ENCODE results near the gene UBE2N.

UBE2N gene, protein sequence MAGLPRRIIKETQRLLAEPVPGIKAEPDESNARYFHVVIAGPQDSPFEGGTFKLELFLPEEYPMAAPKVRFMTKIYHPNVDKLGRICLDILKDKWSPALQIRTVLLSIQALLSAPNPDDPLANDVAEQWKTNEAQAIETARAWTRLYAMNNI

DNA sequence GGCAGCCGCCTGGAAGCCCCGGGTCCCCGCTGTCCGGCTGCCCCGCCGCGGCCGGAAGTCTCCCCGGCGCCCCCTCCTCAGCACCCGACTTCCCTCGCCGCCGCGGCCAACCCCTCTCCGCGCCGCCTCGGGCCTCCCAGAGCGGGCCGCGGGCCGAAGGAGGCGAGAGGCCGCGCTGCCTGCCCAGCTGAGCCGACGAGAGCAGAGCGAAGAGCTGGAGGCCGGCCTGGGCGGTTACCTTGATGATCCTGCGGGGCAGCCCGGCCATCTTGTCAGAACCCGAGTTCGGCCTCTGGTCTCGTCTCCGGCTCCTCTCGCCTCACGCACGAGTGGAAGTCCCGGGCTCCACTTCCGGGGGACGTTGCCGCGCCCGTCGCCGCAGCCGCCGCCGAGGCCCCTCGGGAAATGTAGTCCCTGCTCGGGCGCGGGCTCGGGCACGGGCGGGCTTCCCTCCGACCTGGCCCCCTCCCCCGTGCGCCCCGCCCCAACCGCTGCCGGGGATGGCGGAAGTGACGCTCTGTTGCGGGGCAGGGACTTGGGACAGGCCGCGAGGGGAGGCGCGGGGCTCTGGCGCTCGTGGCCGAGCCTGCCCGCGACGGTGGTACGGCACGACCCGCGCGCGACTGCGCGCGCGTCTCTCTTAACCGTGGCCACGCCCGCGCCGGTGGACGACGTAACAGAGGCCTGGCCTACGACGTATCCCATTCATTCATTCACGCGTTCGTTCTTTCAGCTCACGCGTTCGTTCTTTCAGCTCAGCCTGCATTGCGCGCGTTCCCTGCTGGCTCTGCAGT lies at the start of gene UBE2N:
Gene UBE2N, minus strand, starts transcription at position 331 of the 794 bp plus-strand sequence. Its CDS starts 63 bp downstream, at position 268.
- Histone ChIP-seq H3K4me1 (ENCODE audit: insufficient read depth, low read length) (peaks cover 24% of the 10 kb centered on the region), H3K36me3 (ENCODE audit: insufficient read depth, low read length) (no peaks in the 10 kb centered on the region), H3K27me3 (ENCODE audit: insufficient read depth, low read length) (no peaks in the 10 kb centered on the region), H3K9me3 (ENCODE audit: low read length) (no peaks in the 10 kb centered on the region), H3K4me3 (ENCODE audit: low read length) (peak within 1 kb of the TSS; percentile 57), H2AFZ (ENCODE audit: low read depth, low read length) (peak within 1 kb of the TSS; percentile 74)

DNA sequence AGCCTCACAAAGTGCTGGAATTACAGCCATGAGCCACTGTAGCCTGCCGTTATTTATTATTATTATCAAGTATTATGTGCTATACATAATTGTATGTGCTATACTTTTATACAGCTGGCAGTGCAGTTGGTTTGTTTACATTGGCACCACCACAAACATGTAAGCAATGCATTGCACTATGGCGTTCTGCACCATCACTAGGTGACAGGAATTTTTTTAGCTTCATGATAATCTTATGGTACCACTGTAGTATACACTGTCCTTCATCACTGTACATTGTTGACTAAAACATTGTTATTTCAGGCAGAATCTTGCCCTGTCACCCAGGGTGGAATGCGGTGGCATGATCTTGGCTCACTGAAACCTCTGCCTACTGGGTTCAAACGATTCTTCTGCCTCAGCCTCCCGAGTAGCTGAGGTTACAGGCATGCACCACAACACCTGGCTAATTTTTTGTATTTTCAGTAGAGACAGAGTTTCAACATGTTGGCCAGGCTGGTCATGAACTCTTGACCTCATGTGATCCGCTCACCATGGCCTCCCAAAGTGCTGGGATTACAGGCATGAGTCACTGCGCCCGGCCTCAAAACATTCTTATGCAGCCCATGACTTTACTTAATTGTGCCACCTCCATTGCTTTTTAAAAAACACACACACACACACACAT lies 42.7 kb upstream of the UBE2N start:
- H3K36me3 ChIP-seq (ENCODE audit: insufficient read depth, low read length), result peaks cover 89% of the 10 kb centered on the region
- H3K4me3 ChIP-seq (ENCODE audit: low read length), result no peak overlapping the region
- no peaks in the 10 kb centered on the region for H3K4me1 ChIP-seq (ENCODE audit: insufficient read depth, low read length)
- no peaks in the 10 kb centered on the region for H3K27me3 ChIP-seq (ENCODE audit: insufficient read depth, low read length)
- H3K9me3 ChIP-seq (ENCODE audit: low read length), result no peaks in the 10 kb centered on the region
- no peak overlapping the region for H2AFZ ChIP-seq (ENCODE audit: low read depth, low read length)

DNA sequence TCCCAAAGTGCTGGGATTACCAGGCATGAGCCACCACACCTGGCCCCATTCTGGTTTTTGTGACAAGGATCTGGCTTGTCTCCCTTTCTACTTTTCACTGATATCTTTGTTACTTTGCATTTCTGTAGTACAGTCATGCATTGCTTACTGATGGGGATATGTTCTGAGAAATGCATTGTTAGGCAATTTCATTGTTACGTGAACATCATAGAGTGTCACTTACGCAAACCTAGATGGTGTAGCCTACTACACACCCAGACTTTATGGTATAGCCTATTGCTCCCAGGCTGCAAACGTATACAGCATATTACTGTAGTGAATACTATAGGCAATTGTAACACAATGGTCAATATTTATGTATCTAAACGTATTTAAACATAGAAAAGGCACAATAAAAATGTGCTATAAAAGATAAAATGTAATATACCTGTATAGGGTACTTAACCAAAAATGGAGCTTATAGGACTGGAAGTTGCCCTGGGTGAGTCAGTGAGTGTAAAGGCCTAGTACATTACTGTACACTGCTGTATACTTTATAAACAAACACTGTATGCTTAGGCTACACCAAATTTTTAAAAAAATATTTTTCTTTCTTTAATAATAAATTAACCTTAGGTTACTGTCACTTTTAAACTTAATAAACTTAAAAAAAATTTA lies 41.5 kb upstream of the UBE2N start:
- no peaks in the 10 kb centered on the region for H3K27me3 ChIP-seq (ENCODE audit: insufficient read depth, low read length)
- H3K9me3 ChIP-seq (ENCODE audit: low read length), result no peaks in the 10 kb centered on the region
- H2AFZ ChIP-seq (ENCODE audit: low read depth, low read length), result no peak overlapping the region
- no peaks in the 10 kb centered on the region for H3K4me1 ChIP-seq (ENCODE audit: insufficient read depth, low read length)
- peaks cover 90% of the 10 kb centered on the region for H3K36me3 ChIP-seq (ENCODE audit: insufficient read depth, low read length)
- no peak overlapping the region for H3K4me3 ChIP-seq (ENCODE audit: low read length)

DNA sequence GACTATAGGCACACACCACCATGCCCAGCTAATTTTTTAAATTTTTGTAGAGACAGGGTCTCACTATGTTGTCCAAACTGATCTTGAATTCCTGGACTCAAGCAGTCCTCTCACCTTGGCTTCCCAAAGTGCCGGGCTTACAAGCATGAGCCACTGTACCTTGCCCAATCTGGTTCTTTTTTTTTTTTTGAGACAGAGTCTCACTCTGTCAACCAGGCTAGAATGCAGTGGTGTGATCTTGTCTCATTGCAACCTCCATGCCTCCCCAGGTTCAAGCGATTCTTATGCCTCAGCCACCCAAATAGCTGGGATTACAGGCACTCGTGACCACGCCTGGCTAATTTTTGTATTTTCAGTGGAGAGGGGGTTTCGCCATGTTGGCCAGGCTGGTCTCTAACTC lies 41.0 kb upstream of the UBE2N start:
- Histone ChIP-seq H3K27me3 (ENCODE audit: insufficient read depth, low read length) (no peaks in the 10 kb centered on the region), H3K36me3 (ENCODE audit: insufficient read depth, low read length) (peaks cover 90% of the 10 kb centered on the region), H3K4me3 (ENCODE audit: low read length) (no peak overlapping the region), H3K9me3 (ENCODE audit: low read length) (no peaks in the 10 kb centered on the region), H2AFZ (ENCODE audit: low read depth, low read length) (no peak overlapping the region), H3K4me1 (ENCODE audit: insufficient read depth, low read length) (no peaks in the 10 kb centered on the region)

DNA sequence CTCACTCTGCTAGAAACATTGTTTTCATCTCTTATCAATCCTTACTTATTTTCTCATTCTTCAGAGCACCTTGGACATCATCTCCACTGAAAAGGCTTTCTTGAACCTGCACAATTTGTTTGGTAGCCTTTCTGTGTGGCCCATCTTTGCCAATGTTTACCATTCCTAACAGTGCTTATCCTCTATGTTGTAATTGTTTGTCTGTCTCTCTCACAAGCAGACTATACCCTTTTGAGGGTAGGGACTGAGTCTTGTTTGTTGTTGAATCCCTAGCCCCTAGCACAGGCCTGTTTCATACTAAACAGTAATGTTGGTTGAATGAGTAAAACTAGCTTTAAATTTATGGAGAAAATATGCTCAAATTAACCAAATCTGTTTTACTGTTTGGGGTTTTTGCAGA lies 34.8 kb upstream of the UBE2N start:
- Histone ChIP-seq H3K27me3 (ENCODE audit: insufficient read depth, low read length) (no peaks in the 10 kb centered on the region), H3K36me3 (ENCODE audit: insufficient read depth, low read length) (peaks cover 73% of the 10 kb centered on the region), H2AFZ (ENCODE audit: low read depth, low read length) (no peak overlapping the region), H3K4me3 (ENCODE audit: low read length) (no peak overlapping the region), H3K4me1 (ENCODE audit: insufficient read depth, low read length) (no peaks in the 10 kb centered on the region), H3K9me3 (ENCODE audit: low read length) (no peaks in the 10 kb centered on the region)

DNA sequence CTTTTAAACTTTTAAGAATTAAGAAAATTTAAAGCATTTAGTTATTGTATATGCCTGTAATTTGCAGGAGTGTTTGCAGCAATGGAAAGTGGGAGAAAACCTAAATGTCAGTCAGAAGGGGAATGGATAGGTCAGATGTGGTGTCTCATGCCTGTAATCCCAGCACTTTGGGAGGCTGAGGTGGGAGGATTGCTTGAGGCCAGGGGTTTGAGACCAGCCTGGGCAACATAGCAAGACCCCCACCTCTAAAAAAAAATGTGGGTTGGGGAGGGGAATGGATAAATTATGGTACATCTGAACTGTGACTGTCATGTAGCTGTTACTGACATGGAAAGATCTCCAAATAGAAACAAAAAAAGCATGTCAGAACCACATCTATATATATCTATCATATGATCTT lies 27.6 kb upstream of the UBE2N start:
- H3K9me3 ChIP-seq (ENCODE audit: low read length), result no peaks in the 10 kb centered on the region
- H3K36me3 ChIP-seq (ENCODE audit: insufficient read depth, low read length), result peaks cover 35% of the 10 kb centered on the region
- H3K27me3 ChIP-seq (ENCODE audit: insufficient read depth, low read length), result no peaks in the 10 kb centered on the region
- no peak overlapping the region for H2AFZ ChIP-seq (ENCODE audit: low read depth, low read length)
- H3K4me3 ChIP-seq (ENCODE audit: low read length), result peak overlapping the region; percentile 65
- peaks cover 9% of the 10 kb centered on the region for H3K4me1 ChIP-seq (ENCODE audit: insufficient read depth, low read length)

DNA sequence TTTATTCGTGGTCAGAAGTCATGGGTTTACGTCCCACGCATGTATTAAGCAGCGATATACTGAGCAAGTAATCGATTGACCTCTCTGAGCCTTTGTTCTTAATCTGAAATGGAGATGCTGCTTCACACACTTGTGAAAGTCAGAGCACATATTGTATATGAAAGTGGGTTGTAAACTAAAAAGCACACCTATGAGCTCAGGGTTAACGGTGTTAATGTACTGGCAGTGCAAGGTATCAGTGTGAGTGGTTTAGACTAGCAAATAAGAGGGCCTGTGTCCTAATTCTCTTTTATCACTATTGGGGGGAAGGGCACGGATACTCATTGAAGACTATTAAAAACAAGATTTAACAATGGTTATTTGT lies 26.2 kb upstream of the UBE2N start:
- H3K4me1 ChIP-seq (ENCODE audit: insufficient read depth, low read length), result peaks cover 9% of the 10 kb centered on the region
- H3K36me3 ChIP-seq (ENCODE audit: insufficient read depth, low read length), result peaks cover 29% of the 10 kb centered on the region
- H2AFZ ChIP-seq (ENCODE audit: low read depth, low read length), result peak overlapping the region; percentile 18
- no peaks in the 10 kb centered on the region for H3K27me3 ChIP-seq (ENCODE audit: insufficient read depth, low read length)
- peak overlapping the region; percentile 65 for H3K4me3 ChIP-seq (ENCODE audit: low read length)
- H3K9me3 ChIP-seq (ENCODE audit: low read length), result no peaks in the 10 kb centered on the region

DNA sequence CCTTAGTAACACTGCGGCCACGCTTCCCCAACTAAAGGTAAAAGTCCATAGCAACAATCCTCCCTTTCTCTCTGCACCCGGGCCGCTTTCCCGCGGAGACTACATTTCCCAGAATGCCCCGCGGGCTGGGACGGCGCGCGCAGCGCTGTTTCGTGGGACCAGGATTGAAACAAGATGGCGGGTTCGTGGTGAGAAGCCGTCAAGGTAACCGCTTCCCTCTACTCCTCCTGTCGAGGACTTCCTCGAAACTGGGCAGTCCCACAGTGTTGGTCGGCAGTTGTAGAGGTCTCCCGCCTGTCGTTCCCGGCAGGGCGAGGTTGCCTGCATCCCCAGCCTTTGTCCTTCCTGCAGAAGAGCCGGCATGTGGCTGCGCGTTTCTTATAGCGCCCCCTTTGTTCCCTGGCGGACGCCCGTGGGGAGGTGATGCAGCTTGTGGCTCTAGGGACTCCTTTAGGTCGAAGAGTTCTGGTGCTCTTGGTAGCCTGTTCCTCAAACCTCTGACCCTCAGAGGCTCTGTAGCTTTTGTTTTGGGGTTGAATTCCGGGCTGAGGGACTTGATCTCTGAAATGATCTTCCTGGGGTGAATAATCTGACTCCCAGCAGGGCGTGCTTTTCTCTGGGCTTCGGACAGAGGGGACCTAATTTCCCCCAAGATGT lies 25.7 kb upstream of the UBE2N start, which contains the start of gene MRPL42:
Gene MRPL42, plus strand, starts transcription at position 164 of the 657 bp plus-strand sequence. CDS start 1,772 bp downstream, outside the sequence.
- no peaks in the 10 kb centered on the region for H3K9me3 ChIP-seq (ENCODE audit: low read length)
- H2AFZ ChIP-seq (ENCODE audit: low read depth, low read length), result peak within 1 kb of the TSS; percentile 18
- H3K4me3 ChIP-seq (ENCODE audit: low read length), result peak within 1 kb of the TSS; percentile 65
- H3K4me1 ChIP-seq (ENCODE audit: insufficient read depth, low read length), result peaks cover 9% of the 10 kb centered on the region
- no peaks in the 10 kb centered on the region for H3K27me3 ChIP-seq (ENCODE audit: insufficient read depth, low read length)
- H3K36me3 ChIP-seq (ENCODE audit: insufficient read depth, low read length), result peaks cover 25% of the 10 kb centered on the region

DNA sequence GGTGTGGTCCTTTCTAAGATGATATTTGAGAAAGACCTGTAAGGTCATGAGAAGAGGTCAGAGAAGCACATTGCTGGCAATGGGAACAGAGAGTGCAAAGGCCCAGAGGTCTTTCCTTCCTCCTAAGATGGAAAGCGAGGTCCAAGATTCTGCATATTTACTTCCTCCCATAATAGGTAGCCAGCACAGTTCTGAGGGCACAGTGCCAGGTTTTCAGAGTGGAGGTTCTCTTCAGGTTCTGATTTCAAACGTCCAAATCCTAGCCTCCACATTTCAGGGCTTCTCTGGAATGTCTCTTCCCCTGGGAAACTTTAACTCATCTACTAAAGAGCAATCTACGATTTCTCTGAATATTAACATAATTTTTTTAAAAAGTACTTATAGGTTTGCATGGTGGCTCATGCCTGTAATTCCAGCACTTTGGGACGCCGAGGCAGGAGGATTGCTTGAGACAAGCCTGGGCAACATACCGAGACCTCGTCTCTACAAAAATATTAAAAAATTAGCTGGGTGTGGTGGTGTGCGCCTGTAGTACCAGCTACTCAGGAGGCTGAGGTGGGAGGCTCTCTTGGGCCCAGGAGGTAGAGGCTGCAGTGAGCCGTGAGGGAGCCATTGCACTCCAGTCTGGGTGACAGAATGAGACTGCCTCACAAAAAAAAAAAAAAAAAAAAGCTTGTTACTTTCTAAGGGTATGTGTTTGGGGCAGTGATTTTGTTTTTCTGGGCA lies 25.0 kb upstream of the UBE2N start:
- peaks cover 9% of the 10 kb centered on the region for H3K4me1 ChIP-seq (ENCODE audit: insufficient read depth, low read length)
- peaks cover 22% of the 10 kb centered on the region for H3K36me3 ChIP-seq (ENCODE audit: insufficient read depth, low read length)
- H3K27me3 ChIP-seq (ENCODE audit: insufficient read depth, low read length), result no peaks in the 10 kb centered on the region
- H3K9me3 ChIP-seq (ENCODE audit: low read length), result no peaks in the 10 kb centered on the region
- H3K4me3 ChIP-seq (ENCODE audit: low read length), result peak overlapping the region; percentile 65
- H2AFZ ChIP-seq (ENCODE audit: low read depth, low read length), result peak overlapping the region; percentile 18

DNA sequence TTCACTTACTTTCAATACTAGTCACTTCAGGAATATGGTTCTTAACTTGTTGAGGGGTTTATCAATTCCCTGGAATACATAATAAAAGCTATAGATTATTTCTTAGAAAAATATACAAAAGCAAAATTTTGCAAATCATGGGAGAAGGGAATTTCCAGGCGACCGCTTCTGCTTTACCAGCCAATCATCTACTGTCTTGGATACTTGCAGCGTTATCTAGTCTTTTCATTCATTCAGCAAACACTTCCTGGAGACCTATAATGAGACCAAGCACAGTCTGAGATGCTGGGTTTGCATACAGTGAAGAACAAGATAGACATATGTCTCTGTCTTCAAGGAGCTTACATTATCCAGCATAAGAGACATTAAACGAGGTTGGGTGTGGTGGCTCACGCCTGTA lies 24.1 kb upstream of the UBE2N start:
- H3K4me1 ChIP-seq (ENCODE audit: insufficient read depth, low read length), result peaks cover 9% of the 10 kb centered on the region
- peaks cover 12% of the 10 kb centered on the region for H3K36me3 ChIP-seq (ENCODE audit: insufficient read depth, low read length)
- H3K27me3 ChIP-seq (ENCODE audit: insufficient read depth, low read length), result no peaks in the 10 kb centered on the region
- H3K4me3 ChIP-seq (ENCODE audit: low read length), result no peak overlapping the region
- H2AFZ ChIP-seq (ENCODE audit: low read depth, low read length), result no peak overlapping the region
- H3K9me3 ChIP-seq (ENCODE audit: low read length), result no peaks in the 10 kb centered on the region

DNA sequence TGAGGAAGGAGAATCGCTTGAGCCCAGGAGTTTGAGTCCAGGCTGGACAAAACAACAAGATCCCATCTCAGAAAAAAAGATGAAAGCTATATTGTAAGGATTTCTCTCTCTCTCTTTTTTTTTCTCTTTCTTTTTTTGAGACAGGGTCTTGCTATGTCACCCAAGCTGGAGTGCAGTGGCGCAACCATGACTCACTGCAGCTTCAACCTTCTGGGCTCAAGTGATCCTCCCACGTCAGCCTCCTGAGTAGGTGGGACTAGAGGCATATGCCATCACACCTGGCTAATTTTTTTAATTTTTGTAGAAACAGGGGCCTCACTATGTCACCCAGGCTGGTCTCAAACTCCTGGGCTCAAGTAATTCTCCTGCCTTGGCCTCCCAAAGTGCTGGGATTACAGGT lies 19.8 kb upstream of the UBE2N start:
- Histone ChIP-seq H2AFZ (ENCODE audit: low read depth, low read length) (no peak overlapping the region), H3K9me3 (ENCODE audit: low read length) (no peaks in the 10 kb centered on the region), H3K36me3 (ENCODE audit: insufficient read depth, low read length) (no peaks in the 10 kb centered on the region), H3K27me3 (ENCODE audit: insufficient read depth, low read length) (no peaks in the 10 kb centered on the region), H3K4me3 (ENCODE audit: low read length) (no peak overlapping the region), H3K4me1 (ENCODE audit: insufficient read depth, low read length) (no peaks in the 10 kb centered on the region)

DNA sequence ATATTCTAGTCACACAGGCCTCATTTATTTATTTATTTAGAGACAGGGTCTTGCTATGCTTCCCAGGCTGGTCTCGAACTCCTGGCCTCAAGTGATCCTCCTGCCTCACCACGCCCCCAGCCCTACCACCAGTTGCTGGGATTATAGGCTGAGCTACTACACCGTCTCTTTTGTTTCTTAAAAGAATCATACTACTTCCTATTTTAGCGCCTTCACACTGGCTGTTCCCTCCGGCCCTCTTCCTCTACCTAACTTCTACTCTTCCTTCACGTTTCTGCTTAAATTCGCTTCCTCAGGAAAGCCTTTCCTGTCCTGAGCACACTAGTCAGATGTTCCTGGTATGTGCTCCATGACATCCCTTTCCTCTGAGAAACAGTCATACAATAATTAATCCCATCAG lies 19.2 kb upstream of the UBE2N start:
- H3K27me3 ChIP-seq (ENCODE audit: insufficient read depth, low read length), result no peaks in the 10 kb centered on the region
- H3K4me3 ChIP-seq (ENCODE audit: low read length), result no peak overlapping the region
- no peaks in the 10 kb centered on the region for H3K4me1 ChIP-seq (ENCODE audit: insufficient read depth, low read length)
- no peaks in the 10 kb centered on the region for H3K36me3 ChIP-seq (ENCODE audit: insufficient read depth, low read length)
- no peak overlapping the region for H2AFZ ChIP-seq (ENCODE audit: low read depth, low read length)
- H3K9me3 ChIP-seq (ENCODE audit: low read length), result no peaks in the 10 kb centered on the region
